Activated CD4-positive, alpha-beta memory T cell treated with anti-CD3 and anti-CD28 coated beads, Interleukin-2, amount 10 ng/mL, durations not matched to agents 7 days and 5 days (primary cell): ENCODE measurements around the gene GUK1. TPM values are rescaled to one million over a fixed set of nuclear protein-coding genes. Genes with fewer than 3 reads are reported as not detected.

Experiments
- CTCF ChIA-PET: fragments of 350-600 bp; sonication (Branson Sonifier 250); formaldehyde crosslinking; loops from one replicate; lab custom pipeline; 2021; ENCODE audit warnings: antibody characterized with exemption, inconsistent platforms; lab: Charles Lee
- POLR2A ChIA-PET: fragments of 350-600 bp; sonication (Branson Sonifier 250); formaldehyde crosslinking; loops from one replicate; lab custom pipeline; 2021; ENCODE audit warnings: antibody characterized with exemption; lab: Charles Lee
- DNase-seq: peaks from one replicate; pipeline ENCODE4 v3.0.0-alpha.2; 2020
- H3K27ac Mint-ChIP-seq: one replicate; pipeline ENCODE4 v1.8.0; 2021; ENCODE audit warnings: mild to moderate bottlenecking, mixed read lengths
- H3K27me3 Mint-ChIP-seq: one replicate; pipeline ENCODE4 v1.8.0; 2021; ENCODE audit warnings: mixed read lengths
- H3K36me3 Mint-ChIP-seq: one replicate; pipeline ENCODE4 v1.8.0; 2021; ENCODE audit warnings: low read depth, mixed read lengths
- H3K4me1 Mint-ChIP-seq: one replicate; pipeline ENCODE4 v1.8.0; 2021; ENCODE audit warnings: mixed read lengths
- H3K4me3 Mint-ChIP-seq: one replicate; pipeline ENCODE4 v1.8.0; 2021; ENCODE audit warnings: mild to moderate bottlenecking, mixed read lengths
- H3K9me3 Mint-ChIP-seq: one replicate; pipeline ENCODE4 v1.8.0; 2021; ENCODE audit warnings: mixed read lengths
- total RNA-seq, 2 experiments: library from RNA; stranded (reverse); gene quantifications; one replicate each; pipeline ENCODE4 v1.2.3, GENCODE V29; 2021

GUK1 gene
- total RNA-seq, 2 experiments from 2014 or later = 280 to 284 TPM

DNA sequence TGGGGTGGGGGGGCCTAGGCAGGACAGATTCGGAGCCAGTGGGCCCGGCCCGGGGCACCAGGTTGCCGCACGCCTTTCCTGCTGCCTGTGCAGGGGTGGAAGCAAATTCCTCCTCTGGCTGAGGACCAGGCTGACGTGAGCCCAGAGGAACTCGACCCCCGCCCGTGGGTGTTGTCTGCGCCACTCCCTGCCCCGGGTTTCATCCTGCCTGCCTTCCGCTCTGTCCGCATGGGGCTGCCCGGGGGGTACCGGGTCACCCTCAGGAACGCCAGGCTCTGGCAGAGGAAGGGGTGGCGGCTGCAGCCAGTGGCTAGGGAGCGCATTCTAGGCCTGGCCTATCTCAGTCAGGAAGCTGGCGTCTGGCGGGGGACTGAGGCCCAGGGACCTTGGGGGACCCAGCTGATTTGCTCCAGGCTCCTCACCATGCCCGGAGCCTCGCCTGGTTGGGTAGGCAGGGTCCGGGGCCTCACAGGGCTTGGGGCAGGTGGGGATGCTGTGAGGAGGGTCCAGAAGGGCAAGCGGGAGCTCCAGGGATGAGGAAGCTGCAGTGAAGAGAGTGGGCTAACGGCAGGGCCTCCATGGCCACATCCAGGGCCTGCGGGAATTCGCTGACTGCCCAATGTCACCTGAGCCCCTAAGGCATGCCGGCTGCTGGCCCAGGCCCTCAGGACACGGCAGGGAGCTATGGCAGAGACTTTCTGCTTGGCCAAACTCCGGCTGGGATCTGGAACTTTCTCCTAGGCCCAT, 23.1 kb downstream of the GUK1 start:
- POLR2A ChIA-PET = interaction anchor here (4.6 to 7.8 kb wide), 2 partner anchors 22 to 80 kb away, joined by 27 to 95 read pairs; partner anchors contain the start of genes ARF1 and GUK1

DNA sequence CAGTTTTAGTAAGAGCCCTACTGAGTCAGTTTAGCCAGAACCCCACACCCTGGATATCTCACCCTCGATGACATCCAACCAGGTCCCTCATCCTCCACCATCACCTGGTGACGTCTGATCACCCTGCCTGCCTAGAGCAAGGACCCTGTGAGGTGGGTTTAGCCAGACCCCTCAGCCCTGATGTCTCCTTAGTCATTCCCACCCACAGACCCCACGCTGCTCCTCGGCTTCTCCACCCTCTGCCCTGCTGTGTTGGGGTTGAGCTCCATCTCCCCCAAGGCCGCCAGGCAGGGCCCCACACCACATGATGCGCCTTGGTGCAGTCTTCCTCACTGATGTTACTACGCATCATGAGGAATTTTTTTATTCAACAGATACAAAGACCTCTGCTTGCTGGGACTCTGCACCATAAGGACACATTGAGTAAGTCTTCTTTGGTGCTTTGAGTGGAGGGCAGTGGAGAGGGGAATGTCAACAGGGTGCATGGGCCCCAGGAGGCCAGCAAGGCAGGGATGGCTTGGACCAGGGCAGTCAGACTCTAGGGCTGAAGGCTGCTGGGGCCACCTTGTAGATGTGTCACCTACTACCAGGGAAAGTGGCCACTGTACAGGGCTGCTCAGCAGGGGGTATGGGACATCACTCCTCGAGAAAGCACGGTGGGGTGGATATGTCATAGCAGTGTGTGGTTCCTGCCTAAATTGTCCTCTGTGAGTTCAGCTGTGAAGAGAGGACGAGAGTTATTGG, 23.9 kb downstream of the GUK1 start:
- Mint-ChIP-seq H3K27me3 (no peaks in the 10 kb centered on the region), H3K4me3 (no peak overlapping the region), H3K27ac (peak overlapping the region; percentile 68), H3K9me3 (no peaks in the 10 kb centered on the region), H3K4me1 (peaks cover 34% of the 10 kb centered on the region), H3K36me3 (peaks cover 2% of the 10 kb centered on the region)
- ChIA-PET CTCF (interaction anchor here (1.2 to 3.1 kb wide), 3 partner anchors 24 to 164 kb away, joined by 3 to 50 read pairs (median 5); partner anchors contain the start of gene GUK1), POLR2A (interaction anchor here (1.5 to 7.8 kb wide), 4 partner anchors 13 to 81 kb away, joined by 5 to 95 read pairs (median 18); partner anchors contain the start of genes ARF1, GJC2, GUK1 and MRPL55)
- no peak for DNase-seq

More for the DNA sequence above, 23.1 kb downstream of the GUK1 start:
- Mint-ChIP-seq H3K4me3 (no peak overlapping the region), H3K27ac (no peak overlapping the region), H3K4me1 (peaks cover 34% of the 10 kb centered on the region), H3K36me3 (peaks cover 2% of the 10 kb centered on the region), H3K27me3 (no peaks in the 10 kb centered on the region), H3K9me3 (no peaks in the 10 kb centered on the region)
- CTCF ChIA-PET = interaction anchor here (1.3 kb wide), 1 partner anchor 32 kb away, joined by 3 read pairs; no protein-coding TSS in a partner anchor
- no peak for DNase-seq

DNA sequence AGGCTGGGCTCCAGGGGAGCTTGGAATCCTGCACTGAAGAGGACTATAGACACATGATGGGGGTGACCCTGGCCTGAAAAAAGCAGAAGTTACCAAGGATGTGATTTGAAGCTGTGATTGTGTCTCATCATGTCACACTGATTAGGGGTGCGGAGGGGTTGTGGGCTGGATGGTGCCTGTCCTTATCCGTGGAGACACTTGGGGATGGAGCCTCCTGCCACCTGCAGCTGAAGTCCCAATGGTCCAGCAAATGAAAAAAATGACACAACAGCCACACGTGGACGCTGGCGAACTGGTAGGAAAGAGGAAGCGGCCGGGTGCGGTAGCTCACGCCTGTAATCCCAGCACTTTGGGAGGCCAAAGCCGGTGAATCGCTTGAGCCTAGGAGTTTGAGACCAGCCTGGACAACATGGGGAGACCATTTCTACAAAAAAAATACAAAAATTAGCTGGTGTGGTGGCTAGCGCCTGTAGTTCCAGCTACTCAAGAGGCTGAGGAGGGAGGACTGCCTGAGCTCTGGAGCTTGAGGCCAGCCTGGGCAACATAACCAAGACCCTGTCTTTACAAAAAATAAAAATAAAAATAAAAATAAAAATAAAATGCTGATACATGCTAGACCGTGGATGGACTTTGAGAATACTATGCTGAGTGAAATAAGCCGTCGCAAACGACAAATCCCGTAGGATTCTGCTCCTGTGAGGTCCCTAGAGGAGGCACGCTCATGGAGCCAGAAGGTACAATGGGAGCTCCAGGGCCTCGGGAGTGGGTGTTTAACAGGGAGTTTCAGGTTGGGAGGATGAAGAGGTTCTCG, 24.7 kb downstream of the GUK1 start:
- peaks cover 2% of the 10 kb centered on the region for H3K36me3 Mint-ChIP-seq
- peak overlapping the region; percentile 86 for H3K4me3 Mint-ChIP-seq
- peaks cover 34% of the 10 kb centered on the region for H3K4me1 Mint-ChIP-seq
- H3K27me3 Mint-ChIP-seq = no peaks in the 10 kb centered on the region
- peak overlapping the region; percentile 89 for H3K27ac Mint-ChIP-seq
- DNase-seq = no peak
- ChIA-PET POLR2A (interaction anchor here (0.8 to 7.8 kb wide), 21 partner anchors 8 to 322 kb away, joined by 3 to 95 read pairs (median 7); partner anchors contain the start of genes ARF1, C1orf35, GJC2 and GUK1), CTCF (interaction anchor here (0.5 to 4.3 kb wide), 21 partner anchors 9 to 1407 kb away, joined by 3 to 50 read pairs (median 6); partner anchors contain the start of genes ARF1 and GUK1)
- H3K9me3 Mint-ChIP-seq = no peaks in the 10 kb centered on the region

DNA sequence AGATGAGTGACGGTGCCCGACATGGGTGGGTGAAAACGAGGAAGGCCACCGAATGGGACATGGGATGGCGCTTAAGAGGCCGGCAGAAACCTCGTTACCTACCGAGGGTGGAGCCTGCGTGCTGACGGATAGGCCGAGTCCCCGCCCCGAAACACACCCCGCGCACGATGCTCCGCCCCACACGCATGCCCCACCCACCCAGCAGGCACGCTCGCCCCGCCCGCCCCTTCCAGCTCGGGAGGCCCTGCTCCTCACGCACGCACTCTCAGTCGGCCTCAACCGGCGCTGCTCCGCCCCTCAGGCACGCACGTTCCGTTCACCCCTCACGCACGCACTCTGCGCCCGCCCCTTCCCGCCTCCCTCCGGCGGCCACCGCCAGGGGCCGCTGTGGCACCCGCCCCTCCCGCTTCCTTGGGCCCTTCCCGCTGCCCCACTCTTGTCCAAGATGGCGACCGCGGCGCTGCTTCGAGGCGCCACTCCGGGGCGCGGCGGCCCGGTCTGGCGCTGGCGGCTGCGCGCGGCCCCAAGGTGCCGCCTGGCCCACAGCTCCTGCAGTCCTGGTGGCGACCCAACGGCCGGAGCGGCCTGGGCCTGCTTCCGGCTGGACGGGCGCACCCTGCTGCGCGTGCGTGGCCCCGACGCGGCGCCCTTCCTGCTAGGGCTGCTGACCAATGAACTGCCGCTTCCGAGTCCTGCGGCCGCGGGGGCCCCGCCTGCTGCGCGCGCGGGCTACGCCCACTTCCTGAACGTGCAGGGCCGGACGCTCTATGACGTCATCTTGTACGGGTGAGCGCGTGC, 25.5 kb downstream of the GUK1 start, which contains the start of gene IBA57:
IBA57 (plus strand) TSS at position 433 of the 798 bp plus-strand sequence; CDS start at position 446, 13 bp downstream.
- H3K27me3 Mint-ChIP-seq = no peaks in the 10 kb centered on the region
- ChIA-PET CTCF (interaction anchor here (0.5 to 4.3 kb wide), 27 partner anchors 9 to 1407 kb away, joined by 3 to 50 read pairs (median 5); partner anchors contain the start of genes ARF1 and GUK1), POLR2A (interaction anchor here (0.8 to 7.8 kb wide), 26 partner anchors 8 to 403 kb away, joined by 3 to 95 read pairs (median 6); partner anchors contain the start of genes ARF1, C1orf35, GJC2 and GUK1)
- H3K4me1 Mint-ChIP-seq = peaks cover 34% of the 10 kb centered on the region
- peak within 1 kb of the TSS; percentile 86 for H3K4me3 Mint-ChIP-seq
- H3K36me3 Mint-ChIP-seq = peaks cover 2% of the 10 kb centered on the region
- H3K27ac Mint-ChIP-seq = peak within 1 kb of the TSS; percentile 89
- peak; percentile 100 for DNase-seq
- no peaks in the 10 kb centered on the region for H3K9me3 Mint-ChIP-seq

DNA sequence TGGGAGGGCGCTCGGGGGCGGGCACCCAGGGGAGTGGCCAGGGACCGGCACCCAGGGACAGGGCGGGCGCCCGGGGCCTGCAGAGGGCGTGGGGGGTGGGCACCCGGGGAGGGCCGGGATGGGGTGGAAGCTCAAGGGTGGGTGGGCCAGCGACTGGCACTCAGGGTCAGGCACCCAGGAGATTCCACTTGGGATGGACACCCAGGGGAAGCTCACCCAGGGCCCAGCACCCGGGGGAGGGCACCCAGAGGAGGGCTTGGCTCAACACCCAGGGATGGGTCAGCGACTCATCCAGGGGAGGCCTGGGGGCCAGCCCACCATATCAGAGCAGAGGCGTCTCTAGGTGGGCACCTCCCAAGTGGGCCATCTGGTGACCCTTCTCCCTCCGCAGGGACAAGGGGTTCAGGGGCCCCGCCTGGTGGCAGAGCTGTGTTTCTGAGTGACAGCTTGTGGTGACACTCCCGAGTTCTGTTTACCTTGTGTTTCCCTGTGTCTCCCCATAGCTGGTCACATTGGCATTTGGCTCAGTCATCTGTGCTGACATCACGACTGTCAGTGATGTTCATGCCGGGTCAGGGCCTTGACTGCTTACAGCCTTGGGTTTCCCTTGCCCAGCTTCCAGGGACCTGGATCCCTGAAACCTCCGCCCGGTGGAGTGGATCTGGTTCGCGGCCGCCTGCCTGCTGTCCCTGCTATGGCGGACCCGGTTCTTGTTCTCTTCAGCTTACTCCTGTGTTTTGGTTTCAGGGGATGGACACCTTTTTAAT, 26.3 kb downstream of the GUK1 start:
- peak; percentile 72 for DNase-seq
- peak overlapping the region; percentile 88 for H3K27ac Mint-ChIP-seq
- peaks cover 2% of the 10 kb centered on the region for H3K36me3 Mint-ChIP-seq
- ChIA-PET CTCF (interaction anchor here (1.0 to 4.3 kb wide), 22 partner anchors 8 to 400 kb away, joined by 3 to 50 read pairs (median 6); partner anchors contain the start of genes ARF1 and GUK1), POLR2A (interaction anchor here (0.7 to 7.8 kb wide), 20 partner anchors 8 to 847 kb away, joined by 3 to 95 read pairs (median 6); partner anchors contain the start of genes ARF1, GUK1, RNF187 and TRIM11)
- peak overlapping the region; percentile 79 for H3K4me3 Mint-ChIP-seq
- no peaks in the 10 kb centered on the region for H3K27me3 Mint-ChIP-seq
- peaks cover 34% of the 10 kb centered on the region for H3K4me1 Mint-ChIP-seq
- no peaks in the 10 kb centered on the region for H3K9me3 Mint-ChIP-seq

DNA sequence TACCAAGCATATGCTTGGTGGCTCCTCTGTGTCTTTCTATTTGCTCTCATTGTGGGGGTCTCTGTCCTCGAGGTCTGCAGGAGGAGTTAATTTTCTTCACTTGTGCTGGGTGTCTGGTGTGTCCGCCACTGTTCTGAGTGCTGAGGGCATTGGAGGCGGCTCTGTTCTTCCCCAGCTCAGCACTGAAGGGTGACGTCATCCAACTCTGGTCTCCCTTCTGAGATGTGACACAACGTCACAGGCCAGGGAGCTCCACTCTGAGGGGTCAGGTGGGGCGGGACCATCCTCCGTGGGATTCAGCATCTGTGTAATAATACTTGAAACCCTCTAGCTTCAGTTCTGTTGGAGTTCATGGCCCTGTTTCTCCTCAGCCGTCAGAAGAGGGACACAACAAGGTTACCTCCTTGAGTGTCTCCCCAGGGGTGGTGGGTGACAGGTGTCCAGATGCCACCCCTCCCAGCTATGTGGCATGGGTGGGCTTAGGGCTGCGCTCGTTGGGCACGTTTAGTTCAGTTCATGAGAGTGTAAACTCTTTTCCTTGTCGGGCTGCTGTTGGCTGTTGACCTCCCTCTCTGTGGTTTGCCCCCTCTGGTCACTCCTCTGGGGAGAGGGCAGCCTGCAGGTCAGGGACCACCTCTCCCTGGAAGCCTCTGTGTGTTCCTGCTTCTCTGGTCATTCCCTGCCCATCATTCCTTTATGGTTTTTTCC, 28.6 kb downstream of the GUK1 start:
- H3K4me3 Mint-ChIP-seq = no peak overlapping the region
- CTCF ChIA-PET = interaction anchor here (1.1 to 4.3 kb wide), 2 partner anchors 12 to 38 kb away, joined by 3 to 35 read pairs; no protein-coding TSS in a partner anchor
- H3K36me3 Mint-ChIP-seq = peaks cover 2% of the 10 kb centered on the region
- no peaks in the 10 kb centered on the region for H3K9me3 Mint-ChIP-seq
- H3K4me1 Mint-ChIP-seq = peaks cover 28% of the 10 kb centered on the region
- no peaks in the 10 kb centered on the region for H3K27me3 Mint-ChIP-seq
- DNase-seq = no peak
- POLR2A ChIA-PET = interaction anchor here (0.9 to 7.8 kb wide), 2 partner anchors 9 to 27 kb away, joined by 3 to 95 read pairs; partner anchors contain the start of gene GUK1
- H3K27ac Mint-ChIP-seq = no peak overlapping the region

DNA sequence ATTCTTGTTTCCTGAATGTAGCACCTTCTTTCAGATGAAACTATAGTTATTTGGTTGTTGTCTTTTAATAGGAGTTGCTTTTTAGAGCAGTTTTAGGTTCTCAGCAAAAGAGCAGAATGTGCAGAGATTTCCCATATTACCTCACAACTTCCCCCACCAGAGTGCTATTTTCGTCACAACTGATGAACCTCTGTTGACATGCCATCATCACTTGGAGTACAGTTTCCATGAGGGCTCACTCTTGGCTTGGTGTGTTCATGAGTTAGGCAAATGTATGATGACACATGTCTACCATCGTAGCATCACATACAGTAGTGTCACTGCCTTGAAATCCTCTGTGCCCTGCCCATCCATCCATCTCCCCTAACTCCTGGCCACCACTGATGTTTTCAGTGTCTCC, 29.3 kb downstream of the GUK1 start:
- peaks cover 2% of the 10 kb centered on the region for H3K36me3 Mint-ChIP-seq
- ChIA-PET POLR2A (no interaction called here), CTCF (interaction anchor here (1.1 to 4.3 kb wide), 2 partner anchors 11 to 38 kb away, joined by 3 to 35 read pairs; no protein-coding TSS in a partner anchor)
- peaks cover 22% of the 10 kb centered on the region for H3K4me1 Mint-ChIP-seq
- no peak overlapping the region for H3K4me3 Mint-ChIP-seq
- no peak for DNase-seq
- no peaks in the 10 kb centered on the region for H3K9me3 Mint-ChIP-seq
- H3K27me3 Mint-ChIP-seq = no peaks in the 10 kb centered on the region
- no peak overlapping the region for H3K27ac Mint-ChIP-seq

DNA sequence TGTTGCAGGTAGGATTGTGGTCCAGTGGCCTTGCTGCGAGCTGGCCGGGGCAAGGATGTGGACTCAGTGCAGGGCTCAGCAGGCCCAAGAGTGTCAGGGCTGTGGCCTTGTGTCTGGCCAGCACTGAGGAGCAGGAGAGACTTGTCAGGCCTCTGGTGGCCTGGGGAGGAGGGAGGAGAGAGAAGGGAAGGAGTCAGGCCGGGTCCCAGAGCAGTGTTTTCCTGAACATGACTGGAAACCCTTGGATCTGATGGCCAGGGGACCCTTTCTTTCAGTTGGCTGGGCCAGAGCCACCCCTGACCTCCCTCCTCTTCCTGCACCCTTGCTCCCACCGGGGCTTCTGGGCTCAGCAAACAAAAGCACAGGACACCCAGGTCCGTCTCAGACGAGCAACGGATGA, 30.6 kb downstream of the GUK1 start:
- H3K27me3 Mint-ChIP-seq = no peaks in the 10 kb centered on the region
- H3K27ac Mint-ChIP-seq = no peak overlapping the region
- ChIA-PET CTCF (interaction anchor here (0.6 kb wide), 1 partner anchor 40 kb away, joined by 7 read pairs; no protein-coding TSS in a partner anchor), POLR2A (interaction anchor here (0.9 to 2.0 kb wide), 4 partner anchors 30 to 89 kb away, joined by 3 to 4 read pairs (median 4); partner anchors contain the start of gene ARF1)
- no peak overlapping the region for H3K4me3 Mint-ChIP-seq
- no peaks in the 10 kb centered on the region for H3K9me3 Mint-ChIP-seq
- peaks cover 14% of the 10 kb centered on the region for H3K4me1 Mint-ChIP-seq
- peaks cover 2% of the 10 kb centered on the region for H3K36me3 Mint-ChIP-seq
- no peak for DNase-seq

DNA sequence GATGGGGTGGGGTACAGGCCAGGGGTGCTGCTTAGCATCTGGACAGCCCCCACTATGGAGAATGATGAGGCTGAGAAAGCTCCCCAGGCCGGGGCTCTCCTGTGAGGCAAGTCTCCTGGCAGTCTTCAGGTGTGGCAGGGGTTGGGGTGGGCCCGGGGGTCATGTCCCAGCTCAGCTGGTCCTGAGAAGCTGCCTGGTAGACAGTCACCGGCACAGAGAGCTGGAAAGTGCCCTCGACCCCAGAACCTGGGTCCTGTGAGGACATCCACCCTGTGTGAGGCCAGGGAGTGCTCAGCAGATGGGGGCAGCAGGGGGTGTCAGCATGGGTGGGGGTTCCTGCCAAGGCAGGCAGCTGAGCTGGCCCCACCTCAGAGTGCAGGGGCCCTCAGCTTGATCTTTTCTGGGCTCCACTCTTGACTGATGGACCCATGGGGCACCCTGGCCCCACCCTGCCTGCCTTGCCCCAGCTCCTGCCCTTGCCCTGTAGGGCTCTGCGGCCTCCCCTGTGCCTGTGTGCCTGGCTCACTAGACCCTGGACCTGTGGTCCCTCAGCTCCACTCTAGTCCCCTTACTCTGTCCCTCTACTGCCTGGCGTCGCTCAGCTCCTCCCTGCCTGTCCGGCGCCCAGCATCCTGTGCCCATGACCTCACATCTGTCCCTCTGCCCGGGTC, 31.3 kb downstream of the GUK1 start:
- Mint-ChIP-seq H3K4me3 (no peak overlapping the region), H3K4me1 (peaks cover 14% of the 10 kb centered on the region), H3K9me3 (no peaks in the 10 kb centered on the region), H3K27ac (no peak overlapping the region), H3K27me3 (no peaks in the 10 kb centered on the region), H3K36me3 (peaks cover 2% of the 10 kb centered on the region)
- CTCF ChIA-PET = interaction anchor here (1.2 kb wide), 1 partner anchor 42 kb away, joined by 3 read pairs; no protein-coding TSS in a partner anchor
- POLR2A ChIA-PET = interaction anchor here (0.7 to 2.0 kb wide), 5 partner anchors 14 to 89 kb away, joined by 3 to 4 read pairs (median 4); partner anchors contain the start of gene ARF1
- no peak for DNase-seq
